Fibroblast of lung (primary cell): ENCODE data around the gene PRDX3.

Experiments
- EZH2 ChIP-seq: IDR thresholded peaks from 2 replicates; pipeline ENCODE4 v1.5.1; 2012; ENCODE audit warnings: low read length, control low read depth, mild to moderate bottlenecking; ENCODE audit errors: missing control alignments
- TF ChIP-seq, protein P1 (sequence below), 2 donors: IDR thresholded peaks in 1 of 2; conservative IDR thresholded peaks in 1 of 2; 1 replicate in 1 of 2; 2 replicates in 1 of 2; pipeline ENCODE4 v1.5.1; 2011 to 2012; ENCODE audit warnings: low read length in 2 of 2, control low read depth in 1 of 2, inconsistent platforms in 1 of 2, low read depth in 1 of 2, mild to moderate bottlenecking in 1 of 2

DNA sequence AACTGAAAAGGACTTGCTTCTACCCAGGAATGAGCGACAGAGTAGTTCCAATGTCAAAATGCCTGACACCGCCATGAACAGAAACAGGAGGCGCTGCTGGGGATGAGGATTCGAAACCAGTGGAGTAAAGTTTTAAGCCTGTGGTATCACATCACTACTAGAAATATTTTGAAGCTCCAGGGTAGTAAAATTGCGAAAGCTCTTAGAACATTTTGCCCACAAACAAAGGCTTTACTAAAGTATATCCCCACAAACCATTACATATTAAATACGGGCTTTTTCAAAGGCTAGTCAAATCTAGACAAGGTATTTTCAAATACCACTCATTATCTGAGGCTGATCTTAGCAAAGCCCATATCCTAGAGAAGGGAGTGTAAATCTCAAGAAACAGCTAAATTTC is 2.4 kb downstream of the PRDX3 start:
- no peak for TF ChIP-seq EZH2
- TF ChIP-seq, protein P1, sequence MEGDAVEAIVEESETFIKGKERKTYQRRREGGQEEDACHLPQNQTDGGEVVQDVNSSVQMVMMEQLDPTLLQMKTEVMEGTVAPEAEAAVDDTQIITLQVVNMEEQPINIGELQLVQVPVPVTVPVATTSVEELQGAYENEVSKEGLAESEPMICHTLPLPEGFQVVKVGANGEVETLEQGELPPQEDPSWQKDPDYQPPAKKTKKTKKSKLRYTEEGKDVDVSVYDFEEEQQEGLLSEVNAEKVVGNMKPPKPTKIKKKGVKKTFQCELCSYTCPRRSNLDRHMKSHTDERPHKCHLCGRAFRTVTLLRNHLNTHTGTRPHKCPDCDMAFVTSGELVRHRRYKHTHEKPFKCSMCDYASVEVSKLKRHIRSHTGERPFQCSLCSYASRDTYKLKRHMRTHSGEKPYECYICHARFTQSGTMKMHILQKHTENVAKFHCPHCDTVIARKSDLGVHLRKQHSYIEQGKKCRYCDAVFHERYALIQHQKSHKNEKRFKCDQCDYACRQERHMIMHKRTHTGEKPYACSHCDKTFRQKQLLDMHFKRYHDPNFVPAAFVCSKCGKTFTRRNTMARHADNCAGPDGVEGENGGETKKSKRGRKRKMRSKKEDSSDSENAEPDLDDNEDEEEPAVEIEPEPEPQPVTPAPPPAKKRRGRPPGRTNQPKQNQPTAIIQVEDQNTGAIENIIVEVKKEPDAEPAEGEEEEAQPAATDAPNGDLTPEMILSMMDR (conservative IDR thresholded peaks at IDR 0.05 in 1 of 2, IDR thresholded peaks at IDR 0.05 in 1 of 2; ENCODE audit: low read depth in 1 of 2, low read length in 2 of 2), result no peak
